Muscle of arm (tissue), 12 donors: ENCODE data around the gene FBXW10B. TPM values are rescaled to one million over a fixed set of nuclear protein-coding genes. Genes with fewer than 3 reads are reported as not detected.
"Not testable (repeated sequence)": the region's sequence is repeated elsewhere in the genome, so short reads cannot be mapped to it uniquely, and the experiment has no call there.

Source experiments
- DNase-seq: peaks from one replicate; pipeline ENCODE4 v3.0.0-alpha.2; 2013
- polyA plus RNA-seq, 12 donors: library from polyadenylated mRNA; unstranded; fragments of 120-200 nt; gene quantifications; one replicate each; pipeline ENCODE4 v1.2.1, GENCODE V29; 2013; ENCODE audit not compliant: insufficient read length in 12 of 12

Gene FBXW10B
- polyA plus RNA-seq, 12 donors, result 0.47 to 3.8 (median 1.7) TPM; not detected in 2

DNA sequence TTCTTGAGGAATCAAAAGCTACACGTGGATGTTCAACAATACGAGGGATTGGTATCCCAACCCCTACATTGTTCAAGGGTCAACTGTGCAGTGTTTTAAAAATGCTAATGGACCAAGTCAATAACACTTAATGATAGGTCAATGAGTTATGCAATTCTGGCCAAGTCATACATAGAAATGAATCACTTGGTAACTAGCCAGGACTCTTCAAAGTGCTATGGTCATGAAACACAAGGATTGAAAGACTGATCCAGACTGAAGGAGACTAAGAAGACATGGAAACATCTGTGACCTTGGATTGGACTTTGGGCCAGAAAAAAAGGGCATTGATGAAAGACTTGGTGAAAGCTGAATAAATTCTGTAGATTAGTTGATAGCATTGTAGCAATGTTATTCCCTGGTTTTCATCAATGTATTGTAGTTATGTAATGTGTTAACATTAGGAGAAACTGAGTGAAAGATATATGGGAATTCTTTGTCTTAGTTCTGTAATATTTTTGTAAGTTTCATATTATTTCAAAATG is 11.5 kb upstream of the FBXW10B start:
- not testable (repeated sequence) for DNase-seq

DNA sequence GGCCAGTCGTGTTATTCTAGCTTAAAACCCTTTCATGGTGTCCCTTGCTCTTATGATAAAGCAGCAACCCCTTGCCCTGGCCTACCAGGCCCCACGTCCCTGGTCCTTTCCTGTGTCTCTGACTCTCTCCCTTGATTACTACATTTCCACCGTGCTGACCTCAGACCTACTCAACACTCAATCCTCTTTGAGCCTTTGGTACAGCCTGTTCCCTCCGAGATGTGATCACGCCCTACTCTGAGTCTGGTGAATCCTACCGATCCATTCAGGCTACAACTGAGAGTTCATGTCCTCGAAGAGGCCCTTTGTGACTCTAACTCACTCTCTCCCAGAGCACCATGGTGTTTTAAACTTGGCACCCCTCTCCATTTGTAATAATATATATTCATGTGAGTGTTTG is 10.5 kb upstream of the FBXW10B start:
- not testable (repeated sequence) for DNase-seq

DNA sequence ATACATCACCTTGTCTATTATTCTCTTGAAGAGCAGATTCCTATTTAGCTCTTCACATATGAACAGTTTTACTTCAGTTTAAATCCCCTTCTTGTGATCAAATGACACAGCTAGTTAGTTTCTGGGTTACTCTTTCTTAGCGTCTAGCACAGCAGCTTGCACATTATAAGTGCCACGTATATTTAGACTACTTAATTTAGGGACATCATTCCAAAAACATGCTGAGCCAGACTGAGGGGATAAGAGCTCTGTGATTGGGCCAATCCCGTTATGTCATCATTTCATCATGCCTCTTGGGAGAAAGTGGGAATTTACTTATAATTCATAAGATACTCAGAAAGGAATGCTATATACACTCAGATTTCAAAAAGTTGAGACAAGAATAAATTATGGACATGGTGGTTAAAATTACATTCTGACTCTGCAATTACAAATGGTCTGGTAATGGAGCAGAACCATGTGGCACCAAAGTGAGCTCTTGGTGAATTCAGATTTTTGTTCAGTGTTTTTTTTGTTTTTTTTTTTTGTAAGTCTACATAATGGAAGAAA is 4.2 kb upstream of the FBXW10B start:
- DNase-seq, result peak; percentile 43

DNA sequence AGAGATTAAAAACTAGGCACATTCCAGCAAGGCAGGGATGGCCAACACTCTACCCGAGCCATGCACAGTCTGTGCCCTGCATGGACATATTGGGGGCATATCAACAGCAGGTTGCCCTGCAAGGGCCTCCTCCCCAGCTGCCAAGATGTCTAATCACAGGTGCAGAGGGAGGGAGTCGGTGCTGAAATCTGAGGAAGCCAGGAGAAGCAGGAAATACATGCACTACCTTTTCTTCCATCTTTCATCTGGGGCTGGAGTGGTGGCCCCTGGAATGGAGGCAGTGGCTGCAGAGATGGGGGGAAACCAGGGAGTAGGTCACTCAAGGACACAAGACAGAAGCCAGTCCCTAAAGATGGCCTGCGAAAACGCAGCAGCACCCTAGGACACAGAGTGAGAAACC is 3.8 kb upstream of the FBXW10B start:
- DNase-seq, result not testable (repeated sequence)

DNA sequence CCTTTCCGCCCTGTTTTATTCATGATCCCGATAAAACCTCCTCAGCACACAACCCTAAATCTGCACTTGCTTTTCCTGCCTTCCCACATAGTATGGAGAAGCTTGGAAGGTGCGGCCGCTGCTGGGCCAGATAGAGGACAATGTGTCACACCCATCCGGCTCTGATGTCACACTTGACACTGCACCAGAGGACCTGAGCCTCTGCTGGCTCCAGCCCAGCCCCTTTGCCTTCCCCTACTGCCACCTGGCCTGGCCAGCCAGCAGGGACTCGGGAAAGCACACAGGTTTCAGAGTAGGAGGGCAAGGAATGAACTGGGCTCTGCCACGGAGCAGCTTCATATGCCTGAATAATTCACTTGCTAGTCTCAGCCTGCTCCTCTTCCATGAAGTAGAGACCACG is 2.6 kb upstream of the FBXW10B start:
- DNase-seq, result not testable (repeated sequence)

DNA sequence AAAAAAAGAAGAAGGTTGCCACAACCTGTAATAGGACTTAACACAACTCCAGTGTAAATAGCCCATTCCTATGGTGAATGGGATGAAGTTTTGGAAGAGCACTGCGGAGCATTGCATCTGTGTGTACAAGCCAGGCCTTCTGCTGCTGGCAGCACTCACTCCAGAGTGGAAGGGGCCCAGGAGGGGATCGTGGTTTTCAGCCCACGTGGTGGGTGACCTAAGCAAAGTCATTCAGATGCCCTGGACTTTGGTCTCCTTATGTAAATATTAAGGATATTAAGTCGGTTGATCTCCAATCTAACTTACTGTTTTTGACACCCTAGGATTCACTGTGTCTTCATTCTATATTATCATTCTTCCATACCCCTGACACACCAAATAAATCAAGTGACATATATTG is 2.7 kb downstream of the FBXW10B start:
- not testable (repeated sequence) for DNase-seq

DNA sequence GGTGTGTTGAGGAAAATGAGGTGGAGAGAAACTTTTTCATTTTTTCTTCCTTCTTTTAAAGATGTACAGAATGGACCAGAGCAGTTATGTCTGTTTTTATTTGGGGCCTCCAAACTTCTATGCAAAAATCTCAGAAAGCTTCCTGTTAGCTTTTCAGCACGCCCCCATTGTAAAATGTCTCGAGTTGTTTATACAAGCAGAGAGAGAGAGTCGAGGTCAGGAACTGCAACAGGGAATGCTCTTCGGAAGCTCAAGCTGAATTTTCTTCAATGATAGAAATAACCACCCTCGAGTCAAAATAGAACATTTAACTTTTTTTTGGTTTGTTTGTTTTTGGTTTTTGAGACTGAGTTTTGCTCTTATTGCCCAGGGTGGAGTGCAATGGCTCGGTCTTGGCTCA is 3.7 kb downstream of the FBXW10B start:
- DNase-seq, result not testable (repeated sequence)

DNA sequence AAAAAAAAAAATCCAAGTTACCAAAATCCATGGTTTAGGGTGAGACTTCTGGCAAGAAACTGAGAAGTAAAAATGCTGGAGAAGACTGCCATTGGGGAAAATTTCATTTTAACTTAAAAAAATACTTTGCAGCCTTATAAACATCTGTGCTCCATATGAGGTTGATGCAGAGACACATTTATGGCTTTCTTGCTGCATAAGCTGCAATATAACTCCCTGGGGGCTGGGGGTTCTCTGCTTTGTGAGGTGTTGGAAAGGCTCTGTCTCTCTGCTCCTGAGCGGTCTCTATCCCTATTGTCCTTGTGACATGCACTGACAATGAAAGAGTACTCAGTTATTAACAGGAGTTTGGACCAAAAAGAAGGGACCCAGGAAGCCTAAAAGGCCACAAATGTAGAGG is 6.4 kb downstream of the FBXW10B start:
- not testable (repeated sequence) for DNase-seq

DNA sequence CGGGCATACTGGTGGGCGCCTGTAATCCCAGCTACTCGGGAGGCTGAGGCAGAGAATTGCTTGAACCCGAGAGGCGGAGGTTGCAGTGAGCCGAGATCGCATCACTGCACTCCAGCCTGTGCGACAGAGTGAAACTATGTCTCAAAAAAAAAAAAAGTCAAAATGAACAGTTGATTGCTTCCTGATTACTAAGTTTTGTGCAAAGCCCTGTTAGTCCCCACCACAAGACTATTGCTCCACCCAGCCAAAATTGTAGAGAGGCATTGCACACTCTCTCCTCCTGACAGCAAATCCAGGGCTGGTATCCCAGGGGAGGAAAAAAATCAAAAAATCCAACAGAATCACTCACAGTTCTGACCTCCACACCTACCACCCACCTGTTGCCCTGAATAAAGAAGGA is 26.5 kb downstream of the FBXW10B start:
- DNase-seq, result not testable (repeated sequence)

DNA sequence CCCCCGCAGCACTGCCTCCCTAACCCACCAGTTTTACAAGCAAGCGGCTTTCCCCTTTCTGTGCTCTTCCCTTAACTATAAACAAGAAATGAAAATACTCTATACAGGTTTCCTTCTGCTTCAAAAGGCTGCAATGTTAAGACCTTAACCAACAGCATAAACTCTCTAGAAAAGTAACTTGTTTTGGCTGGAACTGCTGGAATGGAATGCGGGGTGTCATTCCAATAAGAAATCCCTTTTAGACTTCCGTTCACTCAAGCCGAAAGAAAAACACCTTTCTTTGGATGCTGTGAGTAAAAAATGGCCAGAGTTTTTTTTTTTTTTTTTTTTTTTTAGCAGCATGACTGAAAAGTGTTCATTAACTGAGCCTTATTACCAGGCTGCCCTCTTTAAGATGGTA is 27.5 kb downstream of the FBXW10B start:
- DNase-seq, result not testable (repeated sequence)

DNA sequence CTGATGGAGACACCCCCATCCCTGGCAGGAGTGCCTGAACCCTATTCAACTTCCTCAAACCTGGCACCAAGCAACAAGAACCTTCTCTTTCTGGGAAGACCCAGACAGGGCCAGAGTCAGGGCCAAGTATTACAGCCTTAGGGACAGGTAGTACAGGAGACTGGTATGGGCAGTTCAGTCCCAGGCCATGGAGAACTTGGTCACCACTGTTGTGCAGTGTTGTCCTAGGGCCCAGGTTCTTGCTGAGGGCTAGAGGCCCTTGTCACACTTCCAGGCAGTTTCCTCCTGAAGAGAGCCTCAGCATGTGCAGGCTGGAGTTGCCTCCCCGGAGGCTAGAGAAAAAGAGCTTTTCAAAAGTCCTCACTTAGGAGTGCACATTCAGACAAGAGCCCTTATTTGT is 28.7 kb downstream of the FBXW10B start:
- not testable (repeated sequence) for DNase-seq

DNA sequence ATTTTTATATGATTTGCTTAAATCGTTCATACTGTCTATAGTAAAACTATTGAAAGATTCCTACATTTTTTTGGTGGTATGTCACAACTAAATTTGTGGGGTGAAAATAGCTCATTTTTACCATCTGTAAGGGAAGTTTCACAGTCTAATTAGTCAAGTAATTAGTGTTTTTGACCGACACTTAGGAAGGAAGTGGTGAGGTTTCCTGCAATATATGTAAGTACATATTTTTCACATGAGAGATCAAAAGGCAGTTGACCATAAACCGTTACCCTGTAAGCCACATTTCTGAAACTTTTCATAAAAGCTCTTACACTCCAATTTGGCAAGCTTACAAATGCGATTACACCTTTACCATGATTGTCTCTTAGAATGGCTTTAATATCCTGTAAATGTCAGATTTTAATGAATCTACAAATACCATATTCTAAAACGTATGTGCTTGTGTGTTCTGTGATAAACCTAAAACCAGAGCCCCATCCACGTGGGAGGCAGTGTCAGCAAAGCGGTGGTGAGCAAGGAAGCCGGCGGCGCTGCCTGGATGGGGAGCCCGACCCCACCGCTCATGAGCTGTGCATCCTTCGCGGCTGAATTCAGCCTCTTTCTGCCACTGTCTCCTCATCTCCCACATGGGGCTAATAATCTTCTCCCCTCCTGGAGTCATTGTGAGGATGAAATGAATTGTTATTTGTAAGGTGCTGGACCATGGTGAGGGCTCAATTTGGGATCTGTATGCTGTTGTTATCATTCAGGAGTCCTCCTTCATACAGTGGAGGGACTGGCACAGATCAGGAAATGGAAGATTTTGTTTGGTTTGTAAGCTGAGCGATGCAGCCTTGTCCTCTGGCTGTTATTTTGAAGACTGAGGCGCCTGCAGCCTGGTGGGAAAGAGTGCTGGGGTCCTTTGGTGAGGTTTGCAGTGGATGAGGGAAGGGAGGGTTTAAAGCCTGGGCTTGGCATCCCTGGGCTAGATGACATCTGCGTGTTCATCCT is 29.7 kb downstream of the FBXW10B start:
- DNase-seq, result not testable (repeated sequence)

DNA sequence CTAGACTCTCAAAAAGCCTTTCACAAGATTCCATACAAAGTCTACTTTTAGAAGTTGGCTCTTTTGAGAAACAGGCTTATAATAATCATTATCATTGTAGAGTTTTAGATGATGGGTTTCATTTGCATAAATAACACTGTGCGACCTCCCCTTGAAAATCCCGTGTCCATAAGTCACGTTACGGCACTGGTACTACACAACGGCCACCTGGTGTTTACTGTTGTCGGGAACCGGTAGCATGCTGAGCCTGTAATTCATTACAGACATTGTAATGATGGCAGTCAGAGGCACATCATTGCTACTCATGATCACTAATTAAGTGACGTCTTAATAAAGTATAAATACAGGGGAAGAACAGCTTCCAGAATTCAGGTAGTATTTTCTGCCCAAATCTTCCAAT is 31.5 kb downstream of the FBXW10B start:
- DNase-seq, result not testable (repeated sequence)

DNA sequence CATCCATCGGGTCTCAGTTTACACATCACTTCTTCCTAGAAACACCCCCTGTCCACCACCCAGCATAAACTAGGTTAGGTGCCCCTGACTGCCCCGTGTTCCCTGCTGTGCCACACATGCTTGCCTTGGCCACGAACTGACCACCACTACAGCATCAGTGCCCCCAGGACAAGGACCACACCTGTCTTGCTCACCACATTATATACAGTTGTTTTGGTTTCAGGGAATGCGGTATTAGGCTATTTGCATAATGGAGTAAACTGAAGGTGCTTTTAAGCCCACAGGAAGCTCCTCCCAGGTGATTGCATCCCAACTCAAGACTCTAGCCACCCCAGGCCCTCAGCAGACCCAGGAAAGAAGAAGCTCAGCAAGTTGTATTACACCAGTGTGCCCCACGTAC is 36.2 kb downstream of the FBXW10B start:
- not testable (repeated sequence) for DNase-seq

DNA sequence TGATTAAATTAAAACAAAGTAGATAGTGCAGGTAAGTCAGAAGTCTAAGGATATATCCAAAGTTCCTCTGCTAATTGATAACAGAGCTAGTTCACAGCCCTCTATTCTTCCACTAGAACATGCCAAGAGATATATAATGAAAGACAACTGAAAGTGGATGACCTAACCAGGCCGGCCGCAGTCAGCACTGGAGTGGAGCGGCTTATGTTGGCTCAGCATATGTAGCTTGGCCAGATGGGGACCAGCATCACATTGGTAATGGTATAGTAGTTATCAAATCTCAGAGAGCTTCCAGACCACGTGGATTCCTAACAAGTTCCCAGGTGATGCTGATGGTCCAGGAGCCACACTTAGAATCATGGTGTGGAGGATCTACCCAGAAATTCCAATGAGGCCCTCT is 38.0 kb downstream of the FBXW10B start:
- DNase-seq, result not testable (repeated sequence)

DNA sequence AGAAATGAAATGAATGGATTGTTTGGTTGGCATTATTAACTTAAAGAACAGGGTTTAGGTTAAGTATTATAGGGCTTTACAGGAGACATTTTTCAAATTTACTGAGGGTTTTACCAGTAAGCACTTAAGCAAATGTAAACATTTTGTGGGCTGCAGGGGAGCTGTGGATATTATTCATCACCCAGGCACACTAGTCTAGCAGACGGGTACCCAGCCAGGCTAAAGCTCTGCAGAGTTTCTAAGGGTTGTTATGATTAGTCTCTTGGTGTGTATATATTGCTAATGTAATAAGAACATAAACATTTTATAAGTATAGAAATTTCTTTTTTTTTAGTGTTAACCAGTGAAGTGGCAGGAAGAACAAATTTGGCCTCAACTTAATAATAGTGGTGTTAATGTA is 42.7 kb downstream of the FBXW10B start:
- not testable (repeated sequence) for DNase-seq

DNA sequence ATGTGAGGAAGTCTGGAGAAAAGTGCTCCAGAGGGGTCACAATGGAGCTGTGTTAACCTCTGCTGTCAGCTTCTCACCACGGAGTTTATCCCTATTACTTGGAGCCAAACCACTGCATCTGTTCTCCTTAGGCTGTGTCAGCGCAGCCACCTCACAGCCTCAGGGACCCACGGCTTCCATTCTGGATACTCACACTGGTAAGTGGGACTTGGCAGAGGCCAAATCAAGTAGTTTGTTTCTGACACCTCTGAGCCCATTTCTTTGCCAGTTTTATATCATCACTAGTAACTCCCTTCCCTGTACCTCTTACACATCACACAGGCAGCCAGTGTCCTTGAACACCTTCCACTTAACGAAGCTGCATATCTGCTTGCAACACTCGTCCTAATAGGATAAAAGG is 44.8 kb downstream of the FBXW10B start:
- not testable (repeated sequence) for DNase-seq

DNA sequence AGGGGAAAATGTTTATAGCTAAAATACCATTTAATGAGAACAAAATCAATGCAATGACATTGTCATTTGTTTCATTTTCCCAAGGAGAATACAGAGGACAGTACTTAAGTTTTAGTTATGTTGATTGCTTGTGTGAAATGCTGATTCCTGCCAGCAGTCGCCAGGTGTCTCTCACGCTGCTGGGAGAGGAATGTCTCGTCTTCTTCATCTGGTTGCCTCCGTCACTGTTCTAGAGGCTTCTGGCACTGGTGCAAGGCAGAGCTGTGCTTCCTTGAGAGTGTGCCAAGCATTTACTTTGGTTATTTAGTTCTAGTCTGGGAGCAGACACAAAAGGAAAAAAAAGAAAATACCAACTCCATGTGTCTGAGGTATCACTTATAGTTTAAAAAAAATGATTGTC is 45.6 kb downstream of the FBXW10B start:
- DNase-seq, result not testable (repeated sequence)
